ENCODE results near the gene CYP24A1.
"Not testable (repeated sequence)": the region's sequence is repeated elsewhere in the genome, so short reads cannot be mapped to it uniquely, and the experiment has no call there.

The CYP24A1 gene

GRCh38 chr20:54132612-54133433, 41.0 kb downstream of the CYP24A1 start:
- DNase-seq (ENCODE audit: low spot score), result no peak

DNA sequence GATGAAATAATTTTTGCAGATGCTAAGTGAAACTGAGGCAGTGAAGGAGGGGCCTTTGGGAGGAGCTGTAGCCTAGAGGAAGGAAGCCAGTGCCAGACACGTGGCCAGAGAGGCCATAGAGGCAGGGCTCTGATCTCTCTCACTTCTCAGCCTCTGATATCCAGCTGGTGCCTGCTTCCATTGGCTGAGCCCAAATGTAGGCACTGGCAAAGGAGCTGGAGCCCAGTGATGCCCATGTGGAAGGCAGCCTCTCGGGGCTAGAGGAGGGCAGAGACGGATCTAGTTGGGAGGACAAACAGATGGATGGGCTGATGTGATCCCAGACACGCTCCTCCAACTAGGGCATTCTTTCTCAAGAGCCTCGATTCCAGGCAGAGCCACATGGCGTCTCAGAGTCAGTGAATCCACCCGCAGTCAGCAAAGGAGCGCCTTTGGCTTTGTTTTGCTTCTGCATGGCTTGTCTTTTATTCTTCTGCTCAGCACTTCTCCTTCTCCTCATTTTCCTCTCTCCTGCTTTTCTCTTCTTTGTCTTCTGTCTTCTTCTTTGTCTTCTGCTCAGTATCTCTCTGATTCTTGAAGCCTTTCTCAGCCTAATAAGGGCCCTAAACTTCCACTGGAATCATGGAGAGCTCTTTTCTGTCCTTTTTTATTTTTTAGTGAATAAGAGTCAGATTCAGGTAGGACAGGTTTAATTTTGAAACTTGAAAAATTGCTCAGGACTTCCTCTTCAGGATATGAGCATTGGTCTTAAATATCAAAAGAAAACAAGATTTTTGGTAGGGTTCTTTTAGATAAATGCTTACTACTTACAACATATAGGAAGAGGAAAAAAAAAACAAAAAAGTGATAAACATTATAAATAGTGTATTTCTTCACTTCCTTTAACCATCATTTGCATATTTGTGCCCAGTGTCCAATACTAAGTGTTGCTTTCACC, 41.8 kb downstream of the CYP24A1 start:
- DNase-seq (ENCODE audit: low spot score), result no peak

DNA sequence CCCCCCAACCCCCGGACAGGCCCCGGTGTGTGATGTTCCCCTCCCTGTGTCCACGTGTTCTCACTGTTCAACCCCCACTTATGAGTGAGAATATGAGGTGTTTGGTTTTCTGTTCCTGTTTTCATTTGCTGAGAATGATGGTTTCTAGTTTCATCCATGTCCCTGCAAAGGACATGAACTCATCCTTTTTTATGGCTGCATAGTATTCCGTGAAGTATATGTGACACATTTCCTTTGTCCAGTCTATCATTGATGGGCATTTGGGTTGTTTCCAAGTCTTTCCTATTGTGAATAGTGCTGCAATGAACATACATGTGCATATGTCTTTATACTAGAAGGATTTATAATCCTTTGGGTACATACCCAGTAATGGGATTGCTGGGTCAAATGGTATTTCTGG, 42.7 kb downstream of the CYP24A1 start:
- DNase-seq (ENCODE audit: low spot score), result not testable (repeated sequence)

- no peak for DNase-seq (ENCODE audit: low spot score)
These were observed 44.4 kb downstream of the CYP24A1 start for GRCh38 chr20:54129350-54129749.

DNA sequence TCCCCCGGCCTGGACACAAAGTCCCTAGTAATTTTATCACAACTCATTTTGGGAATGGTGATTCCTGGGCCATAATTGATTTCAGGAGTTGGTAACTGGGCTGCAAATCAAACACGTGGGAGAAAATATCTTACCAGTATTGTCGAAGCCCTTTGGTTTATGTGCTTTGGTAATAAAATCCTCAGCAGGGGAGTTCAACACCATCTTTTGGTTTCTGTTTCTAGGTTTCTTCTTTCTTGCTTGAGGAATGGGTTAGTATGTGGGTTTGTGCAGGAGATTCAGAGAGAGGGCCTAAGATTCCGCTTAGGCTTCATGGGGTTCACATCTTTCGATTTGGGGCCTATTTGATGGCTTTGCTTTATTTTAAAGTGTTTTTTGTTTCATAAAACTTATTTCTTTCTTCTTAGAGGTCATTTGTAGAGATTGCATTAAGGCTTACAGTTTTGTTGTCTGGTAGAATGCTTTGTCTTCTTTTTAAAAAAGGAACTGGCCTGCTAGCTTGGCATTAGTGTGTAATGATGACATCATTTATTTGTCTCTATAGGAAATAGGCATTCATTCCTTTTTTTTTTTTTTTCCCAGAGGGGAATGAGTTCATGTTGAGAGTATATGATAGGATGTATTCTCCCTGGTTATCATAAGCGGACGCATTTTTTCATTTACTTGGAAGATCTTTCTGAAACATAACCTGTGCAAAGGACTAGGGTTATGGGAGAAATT, 45.8 kb downstream of the CYP24A1 start:
- DNase-seq (ENCODE audit: low spot score), result no peak

DNA sequence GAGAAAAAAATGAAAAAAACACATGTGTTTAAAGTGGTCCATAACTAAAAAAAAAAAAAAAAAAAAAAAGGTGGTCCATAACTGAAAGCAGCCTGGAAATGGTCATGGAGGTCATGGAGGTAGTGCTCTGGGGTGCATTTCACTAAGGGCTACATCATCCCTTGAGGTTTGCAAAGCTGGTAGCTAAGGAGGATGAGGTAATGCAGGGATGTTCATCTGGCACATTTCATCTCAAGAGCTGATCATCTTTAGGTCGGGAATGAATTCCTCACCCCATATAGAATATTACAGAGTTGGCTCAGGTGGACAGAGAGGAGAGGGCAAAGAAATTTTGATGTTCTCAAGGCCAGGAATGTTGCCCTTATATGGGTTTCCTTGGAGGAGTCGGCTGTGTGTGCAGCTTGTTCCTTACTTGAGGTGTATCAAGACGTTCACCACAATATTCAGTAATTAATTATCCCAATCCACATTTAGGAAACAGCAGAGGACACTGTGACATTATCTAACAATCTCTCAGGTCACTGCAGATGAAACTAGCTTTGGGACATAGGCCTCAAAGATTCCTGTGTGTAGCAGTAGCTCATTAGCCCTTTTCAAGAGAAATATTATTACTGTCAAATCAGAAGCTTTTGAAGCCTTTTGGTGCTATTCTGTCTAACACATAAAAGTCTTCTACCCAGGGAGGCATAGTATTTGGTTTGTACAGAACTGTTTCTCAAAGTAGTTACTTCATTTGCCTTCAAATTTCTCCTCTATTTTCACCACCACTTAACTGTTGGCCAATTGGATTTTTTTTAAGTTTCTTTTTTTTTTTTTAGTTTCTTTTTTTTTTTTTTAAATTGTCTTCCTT, 46.8 kb downstream of the CYP24A1 start:
- no peak for DNase-seq (ENCODE audit: low spot score)

DNA sequence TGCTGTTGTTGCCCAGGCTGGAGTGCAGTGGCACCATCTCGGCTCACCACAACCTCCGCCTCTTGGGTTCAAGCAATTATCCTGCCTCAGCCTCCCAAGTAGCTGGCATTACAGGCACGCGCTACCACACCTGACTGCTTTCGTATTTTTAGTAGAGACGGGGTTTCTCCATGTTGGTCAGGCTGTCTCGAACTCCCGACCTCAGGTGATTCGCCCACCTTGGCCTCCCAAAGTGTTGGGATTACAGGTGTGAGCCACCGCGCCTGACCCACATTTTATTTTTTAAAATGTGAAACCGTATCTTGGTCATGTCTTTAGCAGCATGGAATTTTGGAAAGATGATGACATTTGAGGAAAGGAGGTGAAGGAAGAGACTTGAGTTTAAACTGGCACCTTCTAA, 47.5 kb downstream of the CYP24A1 start:
- DNase-seq (ENCODE audit: low spot score), result not testable (repeated sequence)

- no peak for DNase-seq (ENCODE audit: low spot score)
These were observed 50.1 kb downstream of the CYP24A1 start for GRCh38 chr20:54123587-54124180.

DNA sequence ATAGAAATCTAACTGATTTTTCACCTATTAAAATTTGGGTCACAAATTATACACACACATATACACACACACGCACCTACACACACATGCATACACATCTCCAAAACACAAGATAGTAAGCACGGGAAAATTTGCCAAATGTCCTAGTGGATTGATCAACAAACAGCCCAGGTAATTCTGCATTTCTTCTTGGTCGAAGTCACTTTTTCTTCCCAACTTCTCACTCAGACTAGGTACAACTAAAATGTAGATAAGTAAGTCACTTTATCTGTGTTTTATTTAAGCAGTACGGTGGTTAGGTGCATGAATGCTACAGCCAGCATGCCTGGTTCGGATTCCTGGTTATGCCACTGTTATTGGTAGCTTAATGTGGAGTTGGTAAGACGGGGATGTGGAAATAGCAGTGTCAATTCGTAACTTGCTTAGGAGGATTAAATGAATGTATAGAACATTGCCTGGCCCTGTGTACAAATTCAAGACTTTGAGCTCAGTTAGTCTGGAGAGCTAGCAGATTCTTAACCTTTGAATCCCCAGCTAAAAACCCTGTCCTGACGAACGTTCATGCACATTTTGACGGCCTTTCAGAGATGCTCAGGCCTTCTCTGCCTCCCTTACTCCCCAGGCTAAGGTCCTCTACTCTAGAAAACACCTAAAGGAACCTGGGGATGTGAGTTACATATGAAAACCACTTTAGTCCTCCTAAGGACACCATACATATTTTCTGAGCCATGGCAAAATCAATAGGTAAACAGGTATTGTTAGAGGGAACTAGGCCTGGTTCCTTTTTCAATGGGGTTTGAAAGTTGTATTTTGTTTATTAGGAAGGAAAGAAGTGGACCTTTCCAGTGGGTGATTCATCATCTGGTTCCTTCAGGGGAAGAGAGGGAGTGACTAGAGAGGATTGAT, 50.9 kb downstream of the CYP24A1 start:
- no peak for DNase-seq (ENCODE audit: low spot score)

DNA sequence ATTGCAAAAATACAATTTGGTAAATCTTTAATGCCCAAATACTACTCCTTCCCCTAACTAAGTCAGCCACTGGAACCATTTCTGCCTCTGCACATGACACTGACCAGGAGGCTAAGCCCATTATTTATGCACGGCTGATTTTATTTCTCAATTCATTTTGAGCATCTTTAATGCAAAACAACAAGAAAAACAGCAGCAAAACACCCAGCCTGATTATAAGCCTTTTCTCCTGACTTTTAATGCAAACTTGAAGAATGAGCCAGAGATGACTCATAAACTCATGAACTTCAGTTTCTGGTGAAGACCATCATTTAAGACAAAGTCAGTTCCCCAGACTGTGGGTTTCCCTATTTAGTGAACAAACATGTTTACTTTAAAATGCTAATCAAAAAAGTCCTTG, 51.6 kb downstream of the CYP24A1 start:
- DNase-seq (ENCODE audit: low spot score), result no peak

DNA sequence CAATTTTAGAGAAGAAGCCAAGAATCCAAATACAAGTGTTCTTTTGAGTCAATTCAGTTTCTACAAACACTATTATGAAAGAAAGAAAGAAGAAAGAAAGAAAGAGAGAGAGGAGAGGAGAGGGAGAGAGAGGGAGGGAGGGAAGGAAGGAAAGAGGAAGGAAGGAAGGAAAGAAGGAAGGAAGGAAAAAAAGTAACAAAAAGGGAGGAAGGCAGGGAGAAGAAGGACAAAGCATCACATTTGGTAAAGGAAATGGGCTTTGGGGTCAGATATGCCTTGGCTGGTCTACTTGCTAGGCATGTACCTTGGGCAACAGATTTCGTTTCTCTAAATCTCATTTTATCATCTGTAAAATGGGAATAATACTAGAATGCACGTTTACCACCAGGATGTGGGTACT, 54.0 kb downstream of the CYP24A1 start:
- no peak for DNase-seq (ENCODE audit: low spot score)

GRCh38 chr20:54118220-54119001, 55.4 kb downstream of the CYP24A1 start:
- DNase-seq (ENCODE audit: low spot score), result no peak

GRCh38 chr20:54116550-54117235, 57.1 kb downstream of the CYP24A1 start:
- DNase-seq (ENCODE audit: low spot score), result no peak

DNA sequence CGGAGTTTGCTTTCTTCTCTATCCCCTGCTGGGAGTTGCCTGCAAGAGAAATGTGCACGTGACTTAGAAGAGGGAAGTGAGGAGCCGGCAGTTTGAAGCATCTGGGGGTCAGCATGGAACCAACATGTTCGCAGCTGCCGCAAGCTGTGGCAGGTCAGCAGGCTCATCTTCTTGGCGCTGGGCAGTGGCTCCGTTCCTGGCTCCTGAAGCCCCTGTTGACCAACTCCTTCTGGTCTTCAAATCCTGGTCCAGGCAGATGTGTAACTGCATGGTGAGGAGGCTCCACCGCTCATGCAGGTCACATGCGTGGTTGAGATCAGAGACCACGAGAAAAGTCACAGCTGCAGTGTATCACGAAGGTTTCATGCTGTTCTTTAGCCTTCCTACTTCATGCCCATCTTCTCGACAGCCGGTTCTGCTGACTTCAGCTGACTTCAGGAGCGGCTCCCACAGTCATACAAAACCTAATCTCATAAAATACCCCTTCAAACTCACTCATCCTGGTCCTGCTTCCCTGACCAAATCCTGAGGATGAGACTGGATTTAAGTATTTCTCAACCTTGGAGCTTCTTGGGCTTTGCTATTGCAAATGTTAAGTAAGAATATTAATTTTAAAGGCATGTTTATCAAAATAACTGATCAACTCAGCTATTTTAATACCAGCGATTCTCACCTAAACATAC, 58.5 kb downstream of the CYP24A1 start:
- no peak for DNase-seq (ENCODE audit: low spot score)

DNA sequence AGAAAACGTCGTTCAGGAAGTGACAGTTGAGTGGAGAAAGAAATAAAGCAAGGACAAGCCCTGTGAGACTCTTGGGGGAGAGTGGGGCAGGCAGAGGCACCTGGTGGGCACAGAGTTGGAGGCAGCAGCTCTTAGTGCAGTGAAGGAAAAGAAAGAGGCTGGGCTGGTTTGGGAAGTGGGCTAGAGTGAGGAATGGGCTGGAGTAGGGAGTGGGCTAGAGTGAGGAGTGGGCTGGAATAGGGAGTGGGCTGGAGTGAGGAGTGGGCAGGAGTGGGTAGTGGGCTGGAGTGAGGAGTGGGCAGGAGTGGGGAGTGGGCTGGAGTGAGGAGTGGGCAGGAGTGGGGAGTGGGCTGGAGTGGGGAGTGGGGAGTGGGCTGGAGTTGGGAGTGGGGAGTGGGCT, 59.7 kb downstream of the CYP24A1 start:
- no peak for DNase-seq (ENCODE audit: low spot score)

DNA sequence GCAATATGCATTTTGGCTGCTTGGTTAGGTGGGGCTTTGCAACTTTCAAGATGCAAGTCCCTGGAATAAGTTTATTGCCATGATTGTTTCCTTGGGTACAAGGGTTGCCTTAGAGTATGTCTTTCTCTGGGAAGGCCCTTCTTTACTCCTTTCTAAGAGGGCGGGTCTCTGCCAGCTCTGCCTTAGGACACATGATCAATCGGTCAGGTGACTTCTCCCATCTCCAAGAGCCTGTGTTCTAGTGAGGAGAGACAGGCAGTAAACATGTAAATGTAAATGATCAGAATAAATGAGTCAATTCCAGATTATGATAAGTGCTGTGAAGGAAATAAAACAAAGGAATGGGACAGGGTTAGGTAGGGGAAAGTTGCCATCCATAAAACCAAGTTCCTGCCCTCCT, 60.2 kb downstream of the CYP24A1 start:
- DNase-seq (ENCODE audit: low spot score), result no peak

GRCh38 chr20:54112221-54112884, 61.4 kb downstream of the CYP24A1 start:
- DNase-seq (ENCODE audit: low spot score), result no peak
